ENCODE results near the gene GDF10.
A peak's percentile ranks its signal among the peaks of the same experiment; 100 is the strongest.

GRCh38 chr10:47340608-47341170 lies 40.7 kb downstream of the GDF10 start:
- peak; percentile 94 for TF ChIP-seq ATF2 (tag by site-specific recombination; IDR thresholded peaks at IDR 0.05; ENCODE audit: low read depth)
- no peak for TF ChIP-seq ZNF266 (tag by site-specific recombination; IDR thresholded peaks at IDR 0.05; ENCODE audit: low read depth)
- peak; percentile 72 for TF ChIP-seq CTCF (tag by site-specific recombination; IDR thresholded peaks at IDR 0.05)
- no peak for TF ChIP-seq BCL6B (tag by site-specific recombination; IDR thresholded peaks at IDR 0.05)
- TF ChIP-seq ZNF707 (tag by site-specific recombination; IDR thresholded peaks at IDR 0.05) = no peak
- TF ChIP-seq ZNF223 (tag by site-specific recombination; IDR thresholded peaks at IDR 0.05) = no peak
